OCI-LY3 (cell line): Measurements from ENCODE around the gene ZC3H18.
A peak's percentile ranks its signal among the peaks of the same experiment; 100 is the strongest.

Experiments
- H2AFZ ChIP-seq: fragments of 200-600, 300-600 bp; shearing (Covaris generic); 2 replicates; pipeline ENCODE4 v1.6.0; 2014; ENCODE audit warnings: antibody characterized with exemption, low read depth, low read length
- H3K27ac ChIP-seq: fragments of 200-600, 300-600 bp; sonication (generic); 2 replicates; pipeline ENCODE4 v1.5.1; 2014; ENCODE audit warnings: mild to moderate bottlenecking, low read length, moderate library complexity, mixed read lengths
- H3K27me3 ChIP-seq: fragments of 200-600, 300-600 bp; sonication (generic); 2 replicates; pipeline ENCODE4 v1.6.1; 2014; ENCODE audit warnings: low read depth, low read length, mixed read lengths
- H3K36me3 ChIP-seq: fragments of 200-600, 300-600 bp; sonication (generic); replicated peaks from 2 replicates; pipeline ENCODE3; 2014; ENCODE audit warnings: low read depth, low read length, mixed read lengths
- H3K4me1 ChIP-seq: fragments of 300-600, 200-600 bp; sonication (generic); 2 replicates; pipeline ENCODE4 v1.6.1; 2014; ENCODE audit warnings: low read length, mixed read lengths
- H3K4me2 ChIP-seq: fragments of 200-600, 300-600 bp; sonication (generic); 2 replicates; pipeline ENCODE4 v1.6.1; 2014; ENCODE audit warnings: low read length, mixed read lengths
- H3K4me3 ChIP-seq: fragments of 300-600, 200-600 bp; sonication (generic); 2 replicates; pipeline ENCODE4 v1.5.1; 2014; ENCODE audit warnings: antibody characterized with exemption, mild to moderate bottlenecking, low read length, moderate library complexity
- H3K79me2 ChIP-seq: fragments of 300-600, 200-600 bp; shearing (Covaris generic); 2 replicates; pipeline ENCODE4 v1.6.1; 2014; ENCODE audit warnings: mild to moderate bottlenecking, low read length, mixed read lengths
- H3K9ac ChIP-seq: fragments of 300-600, 200-600 bp; shearing (Covaris generic); 2 replicates; pipeline ENCODE4 v1.6.0; 2014; ENCODE audit warnings: mild to moderate bottlenecking, low read length, moderate library complexity
- H3K9me3 ChIP-seq: fragments of 200-600, 300-600 bp; shearing (Covaris generic); 2 replicates; pipeline ENCODE4 v1.6.1; 2014; ENCODE audit warnings: low read length, mixed read lengths; ENCODE audit not compliant: insufficient read depth
- H4K20me1 ChIP-seq: fragments of 200-600, 300-600 bp; sonication (generic); 2 replicates; pipeline ENCODE4 v1.6.1; 2016; ENCODE audit warnings: low read length, mixed read lengths; ENCODE audit not compliant: insufficient read depth
- CTCF ChIP-seq: fragments of 200-600, 300-600 bp; sonication (generic); IDR thresholded peaks from 2 replicates; pipeline ENCODE4 v1.5.1; 2014; ENCODE audit warnings: antibody characterized with exemption, low read length, low read depth
- EZH2phosphoT487 ChIP-seq: fragments of 200-600 bp; shearing (Covaris generic); IDR thresholded peaks from 2 replicates; pipeline ENCODE4 v1.6.1; 2018; ENCODE audit warnings: antibody characterized with exemption, mixed run types, low read depth

The ZC3H18 gene

GRCh38 chr16:88560714-88561484 lies 9.3 kb upstream of the ZC3H18 start:
- no peak overlapping the region for H2AFZ ChIP-seq
- H3K4me1 ChIP-seq: 0 out of 2 replicates have a peak, but pooled peaks cover 3% of the 10 kb centered on the region
- H3K27me3 ChIP-seq: no peaks in the 10 kb centered on the region
- TF ChIP-seq EZH2phosphoT487 (no peak), CTCF (no peak)
- H4K20me1 ChIP-seq: no peaks in the 10 kb centered on the region
- H3K27ac ChIP-seq: no peak overlapping the region
- no peak overlapping the region for H3K9ac ChIP-seq
- no peak overlapping the region for H3K4me2 ChIP-seq
- H3K36me3 ChIP-seq: no peaks in the 10 kb centered on the region
- no peaks in the 10 kb centered on the region for H3K79me2 ChIP-seq
- H3K9me3 ChIP-seq: no peaks in the 10 kb centered on the region
- H3K4me3 ChIP-seq: no peak overlapping the region

GRCh38 chr16:88561485-88562359 lies 8.5 kb upstream of the ZC3H18 start:
- Histone ChIP-seq H3K79me2 (no peaks in the 10 kb centered on the region), H3K36me3 (no peaks in the 10 kb centered on the region), H3K9ac (no peak overlapping the region), H3K27me3 (no peaks in the 10 kb centered on the region), H2AFZ (0 out of 2 replicates have a peak overlapping the region, but pooled peaks have one; percentile 51), H3K4me1 (0 out of 2 replicates have a peak, but pooled peaks cover 3% of the 10 kb centered on the region), H4K20me1 (no peaks in the 10 kb centered on the region), H3K9me3 (no peaks in the 10 kb centered on the region), H3K4me2 (peak overlapping the region; percentile 44), H3K4me3 (0 out of 2 replicates have a peak overlapping the region, but pooled peaks have one; percentile 15), H3K27ac (no peak overlapping the region)
- TF ChIP-seq CTCF (peak; percentile 61), EZH2phosphoT487 (no peak)

- peaks cover 19% of the 10 kb centered on the region for H3K79me2 ChIP-seq
- no peak overlapping the region for H3K4me3 ChIP-seq
- no peaks in the 10 kb centered on the region for H3K27me3 ChIP-seq
- peaks cover 11% of the 10 kb centered on the region for H3K4me1 ChIP-seq
- H3K9ac ChIP-seq: no peak overlapping the region
- H3K4me2 ChIP-seq: no peak overlapping the region
- no peaks in the 10 kb centered on the region for H3K36me3 ChIP-seq
- no peak overlapping the region for H3K27ac ChIP-seq
- no peak for TF ChIP-seq EZH2phosphoT487
- TF ChIP-seq CTCF: no peak
- no peaks in the 10 kb centered on the region for H3K9me3 ChIP-seq
- peaks cover 5% of the 10 kb centered on the region; the same call in 1 of the 2 replicates for H4K20me1 ChIP-seq
- no peak overlapping the region for H2AFZ ChIP-seq
Observed at GRCh38 chr16:88566158-88566557, 4.0 kb upstream of the ZC3H18 start.
